Activated naive CD8-positive, alpha-beta T cell (primary cell): ENCODE results near the gene TSKU.

ENCODE experiments used
- H3K27ac Mint-ChIP-seq: one replicate; pipeline ENCODE4 v1.8.0; 2021; ENCODE audit warnings: mixed read lengths
- H3K27me3 Mint-ChIP-seq: one replicate; pipeline ENCODE4 v1.8.0; 2021; ENCODE audit warnings: mixed read lengths
- H3K36me3 Mint-ChIP-seq: one replicate; pipeline ENCODE4 v1.8.0; 2021; ENCODE audit warnings: mixed read lengths
- H3K4me1 Mint-ChIP-seq: one replicate; pipeline ENCODE4 v1.8.0; 2021; ENCODE audit warnings: low read depth, mixed read lengths
- H3K4me3 Mint-ChIP-seq: one replicate; pipeline ENCODE4 v1.8.0; 2021; ENCODE audit warnings: mild to moderate bottlenecking, mixed read lengths
- H3K9me3 Mint-ChIP-seq: one replicate; pipeline ENCODE4 v1.8.0; 2021; ENCODE audit warnings: low read depth, mixed read lengths

TSKU gene

GRCh38 chr11:76747153-76747914 lies 35.8 kb upstream of the TSKU start:
- no peaks in the 10 kb centered on the region for H3K9me3 Mint-ChIP-seq
- no peak overlapping the region for H3K4me3 Mint-ChIP-seq
- H3K27ac Mint-ChIP-seq: no peak overlapping the region
- H3K36me3 Mint-ChIP-seq: no peaks in the 10 kb centered on the region
- H3K27me3 Mint-ChIP-seq: no peaks in the 10 kb centered on the region
- no peaks in the 10 kb centered on the region for H3K4me1 Mint-ChIP-seq

GRCh38 chr11:76747915-76748860 lies 35.0 kb upstream of the TSKU start:
- Mint-ChIP-seq H3K27me3 (no peaks in the 10 kb centered on the region), H3K4me1 (no peaks in the 10 kb centered on the region), H3K4me3 (no peak overlapping the region), H3K36me3 (no peaks in the 10 kb centered on the region), H3K9me3 (no peaks in the 10 kb centered on the region), H3K27ac (no peak overlapping the region)

DNA sequence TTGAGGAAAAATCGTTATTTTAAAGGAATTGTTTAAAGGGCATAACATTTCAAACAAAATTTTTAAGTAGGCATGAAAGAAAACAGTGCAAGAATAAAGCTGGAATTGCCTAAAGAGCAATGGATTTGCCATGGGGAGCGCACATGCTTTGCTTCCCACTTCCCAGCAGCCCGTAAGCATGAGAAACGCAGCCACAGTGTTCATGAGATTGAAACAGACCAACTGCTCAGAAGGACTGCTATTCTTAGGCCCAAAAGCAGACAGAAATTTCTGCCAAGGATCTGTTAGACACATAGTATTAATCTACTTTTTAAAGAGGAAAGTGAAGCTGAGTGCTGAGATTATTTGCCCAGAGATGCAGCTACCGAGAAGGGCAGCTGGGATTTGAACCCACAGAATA lies 34.2 kb upstream of the TSKU start:
- H3K4me1 Mint-ChIP-seq: no peaks in the 10 kb centered on the region
- H3K27ac Mint-ChIP-seq: no peak overlapping the region
- no peaks in the 10 kb centered on the region for H3K9me3 Mint-ChIP-seq
- H3K27me3 Mint-ChIP-seq: no peaks in the 10 kb centered on the region
- no peak overlapping the region for H3K4me3 Mint-ChIP-seq
- no peaks in the 10 kb centered on the region for H3K36me3 Mint-ChIP-seq

- Mint-ChIP-seq H3K27ac (no peak overlapping the region), H3K4me1 (no peaks in the 10 kb centered on the region), H3K9me3 (no peaks in the 10 kb centered on the region), H3K36me3 (no peaks in the 10 kb centered on the region), H3K4me3 (no peak overlapping the region), H3K27me3 (no peaks in the 10 kb centered on the region)
These were observed 33.1 kb upstream of the TSKU start for GRCh38 chr11:76750067-76750466.

DNA sequence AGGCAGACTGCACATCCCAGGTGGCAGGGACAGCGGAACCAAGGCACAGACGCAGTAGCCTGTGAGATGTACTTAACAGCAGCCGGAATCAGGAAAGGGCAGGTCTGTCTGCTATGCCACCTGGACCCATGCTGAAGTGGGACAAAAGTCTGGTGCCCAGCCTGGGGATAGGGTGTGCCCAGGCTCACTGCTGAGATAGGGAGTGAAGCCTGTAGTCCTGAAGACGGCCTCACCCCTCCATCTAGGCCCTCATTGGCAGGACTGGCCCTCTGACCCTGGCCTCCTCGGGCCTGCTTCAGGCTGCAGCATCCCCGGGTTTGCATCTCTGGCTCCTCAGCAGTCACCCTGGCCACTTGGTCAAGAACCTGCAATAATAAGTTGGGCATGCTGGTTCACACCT lies 32.4 kb upstream of the TSKU start:
- Mint-ChIP-seq H3K27me3 (no peaks in the 10 kb centered on the region), H3K36me3 (no peaks in the 10 kb centered on the region), H3K27ac (no peak overlapping the region), H3K4me1 (no peaks in the 10 kb centered on the region), H3K4me3 (no peak overlapping the region), H3K9me3 (no peaks in the 10 kb centered on the region)

GRCh38 chr11:76752321-76753143 lies 30.6 kb upstream of the TSKU start:
- H3K9me3 Mint-ChIP-seq: no peaks in the 10 kb centered on the region
- no peaks in the 10 kb centered on the region for H3K4me1 Mint-ChIP-seq
- no peak overlapping the region for H3K4me3 Mint-ChIP-seq
- no peaks in the 10 kb centered on the region for H3K27me3 Mint-ChIP-seq
- H3K27ac Mint-ChIP-seq: no peak overlapping the region
- no peaks in the 10 kb centered on the region for H3K36me3 Mint-ChIP-seq

- Mint-ChIP-seq H3K9me3 (no peaks in the 10 kb centered on the region), H3K4me3 (no peak overlapping the region), H3K4me1 (no peaks in the 10 kb centered on the region), H3K36me3 (no peaks in the 10 kb centered on the region), H3K27ac (no peak overlapping the region), H3K27me3 (no peaks in the 10 kb centered on the region)
These were observed 29.7 kb upstream of the TSKU start for GRCh38 chr11:76753449-76753848.

- no peaks in the 10 kb centered on the region for H3K9me3 Mint-ChIP-seq
- H3K36me3 Mint-ChIP-seq: no peaks in the 10 kb centered on the region
- H3K27me3 Mint-ChIP-seq: no peaks in the 10 kb centered on the region
- H3K4me1 Mint-ChIP-seq: no peaks in the 10 kb centered on the region
- no peak overlapping the region for H3K27ac Mint-ChIP-seq
- no peak overlapping the region for H3K4me3 Mint-ChIP-seq
These were observed 29.2 kb upstream of the TSKU start for GRCh38 chr11:76753950-76754349.

- Mint-ChIP-seq H3K4me1 (no peaks in the 10 kb centered on the region), H3K36me3 (no peaks in the 10 kb centered on the region), H3K4me3 (no peak overlapping the region), H3K27me3 (no peaks in the 10 kb centered on the region), H3K9me3 (no peaks in the 10 kb centered on the region), H3K27ac (no peak overlapping the region)
These were observed 26.8 kb upstream of the TSKU start for GRCh38 chr11:76756341-76756741.

GRCh38 chr11:76758311-76758710 lies 24.8 kb upstream of the TSKU start:
- Mint-ChIP-seq H3K27ac (no peak overlapping the region), H3K36me3 (no peaks in the 10 kb centered on the region), H3K4me3 (no peak overlapping the region), H3K9me3 (no peaks in the 10 kb centered on the region), H3K4me1 (no peaks in the 10 kb centered on the region), H3K27me3 (no peaks in the 10 kb centered on the region)

DNA sequence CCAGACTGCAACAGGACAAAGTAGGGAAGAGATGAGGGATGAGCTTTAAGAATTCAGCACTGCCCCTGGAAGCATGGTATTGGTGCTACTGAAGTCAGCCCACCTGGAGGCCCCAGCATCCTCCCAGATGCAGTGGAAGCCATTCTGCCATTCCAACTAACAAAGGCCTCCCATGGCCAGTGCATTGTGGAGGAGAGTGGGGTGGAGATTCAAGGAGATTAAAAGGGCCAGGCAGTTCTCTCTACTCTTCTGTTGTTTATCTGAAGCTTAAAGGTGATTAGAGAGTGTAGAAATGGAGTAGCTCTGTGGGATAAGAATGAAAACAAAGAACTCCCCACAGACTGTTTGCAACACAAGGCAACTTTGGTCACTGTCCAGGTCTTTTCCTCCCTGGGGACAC lies 24.1 kb upstream of the TSKU start:
- no peaks in the 10 kb centered on the region for H3K9me3 Mint-ChIP-seq
- H3K27me3 Mint-ChIP-seq: no peaks in the 10 kb centered on the region
- H3K27ac Mint-ChIP-seq: no peak overlapping the region
- no peaks in the 10 kb centered on the region for H3K36me3 Mint-ChIP-seq
- no peaks in the 10 kb centered on the region for H3K4me1 Mint-ChIP-seq
- no peak overlapping the region for H3K4me3 Mint-ChIP-seq

DNA sequence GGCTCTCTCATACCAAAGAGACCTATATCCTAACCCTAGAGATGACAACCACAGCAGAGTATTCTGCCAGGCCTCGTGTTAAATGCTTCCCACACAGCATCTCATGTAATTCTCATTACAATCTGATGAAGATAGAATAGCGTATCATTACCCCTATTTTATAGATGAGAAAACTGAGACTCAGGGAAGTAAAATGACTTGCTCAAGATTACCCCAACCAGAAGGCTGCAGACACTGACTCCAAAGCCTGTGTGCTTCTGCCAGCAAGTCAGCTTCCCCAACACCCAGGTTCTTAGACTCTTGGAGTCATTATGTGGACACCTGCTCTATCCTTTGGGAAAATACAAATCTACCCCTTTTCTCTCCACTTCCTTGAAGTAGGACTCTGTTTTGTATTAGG lies 23.6 kb upstream of the TSKU start:
- H3K27ac Mint-ChIP-seq: no peak overlapping the region
- no peak overlapping the region for H3K4me3 Mint-ChIP-seq
- H3K9me3 Mint-ChIP-seq: no peaks in the 10 kb centered on the region
- H3K4me1 Mint-ChIP-seq: no peaks in the 10 kb centered on the region
- no peaks in the 10 kb centered on the region for H3K27me3 Mint-ChIP-seq
- no peaks in the 10 kb centered on the region for H3K36me3 Mint-ChIP-seq

DNA sequence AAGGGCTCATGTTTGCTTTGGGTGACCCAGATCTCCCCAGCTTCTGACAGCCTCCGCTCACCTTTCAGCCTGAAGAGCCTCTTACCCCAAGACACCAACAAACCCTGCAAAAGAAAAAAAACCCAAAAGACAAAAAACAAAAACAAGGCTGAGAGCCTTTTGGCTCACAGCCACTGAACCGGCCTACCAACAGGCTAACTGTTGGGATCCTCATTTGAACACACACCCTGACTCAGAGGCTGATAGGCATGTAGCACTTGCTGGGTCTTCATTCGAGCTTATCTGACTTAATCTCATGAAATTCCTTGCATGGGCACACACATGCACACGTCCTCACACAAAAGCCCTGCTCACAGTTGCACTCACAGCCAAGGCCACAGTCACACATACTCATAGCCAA lies 22.9 kb upstream of the TSKU start:
- Mint-ChIP-seq H3K27ac (no peak overlapping the region), H3K9me3 (no peaks in the 10 kb centered on the region), H3K36me3 (no peaks in the 10 kb centered on the region), H3K27me3 (no peaks in the 10 kb centered on the region), H3K4me1 (no peaks in the 10 kb centered on the region), H3K4me3 (no peak overlapping the region)

DNA sequence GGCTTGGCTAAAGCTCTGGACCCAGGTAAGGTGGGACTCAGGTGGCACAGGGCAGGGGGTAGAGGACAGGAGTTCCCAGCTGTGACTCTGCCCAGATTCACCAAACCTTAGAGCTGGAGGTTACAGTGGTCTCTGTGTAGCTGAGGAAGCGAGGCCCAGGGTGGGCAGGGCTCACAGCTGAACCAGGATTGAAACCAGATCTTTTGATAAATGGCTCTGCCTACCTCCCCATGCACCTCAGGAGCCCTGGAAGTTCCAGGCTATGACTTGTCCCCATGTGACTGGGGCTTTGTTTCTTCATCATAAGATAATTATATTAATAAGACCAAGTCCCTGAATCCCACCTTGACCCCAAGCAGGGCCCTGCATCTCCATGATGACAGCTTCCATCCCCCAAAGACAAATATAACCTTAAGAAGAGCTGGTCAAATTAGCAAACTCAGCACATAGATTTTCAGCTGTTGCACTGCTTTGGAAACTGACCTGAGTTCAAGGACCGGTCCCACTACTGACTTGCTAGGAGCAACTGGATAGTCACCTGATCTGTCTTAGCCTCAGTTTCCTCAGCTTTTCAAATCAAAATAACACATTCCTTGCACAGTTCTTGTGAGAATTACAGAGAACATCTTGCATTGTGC lies 21.3 kb upstream of the TSKU start:
- no peaks in the 10 kb centered on the region for H3K36me3 Mint-ChIP-seq
- H3K27me3 Mint-ChIP-seq: no peaks in the 10 kb centered on the region
- H3K27ac Mint-ChIP-seq: no peak overlapping the region
- H3K4me3 Mint-ChIP-seq: no peak overlapping the region
- no peaks in the 10 kb centered on the region for H3K9me3 Mint-ChIP-seq
- H3K4me1 Mint-ChIP-seq: peaks cover 2% of the 10 kb centered on the region
